ENCODE data around the gene TCF7L2. TPM values are rescaled to one million over a fixed set of nuclear protein-coding genes. Genes with fewer than 3 reads are reported as not detected.

TCF7L2 gene
- total RNA-seq, 1 donor from 2014 or later = 44.4 TPM

- Histone ChIP-seq H3K36me3 (no peaks in the 10 kb centered on the region), H3K9me3 (no peaks in the 10 kb centered on the region), H3K4me3 (no peak overlapping the region), H3K27ac (no peak overlapping the region), H3K4me1 (peaks cover 6% of the 10 kb centered on the region), H3K27me3 (no peaks in the 10 kb centered on the region)
- DNase-seq (ENCODE audit: extremely low spot score in 2 of 2) = no peak
- intact Hi-C loops (cut with DNase I) = loop anchor here (10.0 kb wide), 2 partner anchors 168 to 262 kb away; partner anchors contain the start of gene TCF7L2
- TF ChIP-seq CTCF (IDR thresholded peaks at IDR 0.05) = no peak
- no peak for TF ChIP-seq POLR2AphosphoS5 (IDR thresholded peaks at IDR 0.05; ENCODE audit: insufficient read depth in 1 of 2, low read depth in 1 of 2)
- no peak for TF ChIP-seq POLR2A (IDR thresholded peaks at IDR 0.05)
Measured at GRCh38 chr10:113122947-113123346, 172.9 kb downstream of the TCF7L2 start.

- TF ChIP-seq CTCF (IDR thresholded peaks at IDR 0.05) = no peak
- no peak for TF ChIP-seq POLR2AphosphoS5 (IDR thresholded peaks at IDR 0.05; ENCODE audit: insufficient read depth in 1 of 2, low read depth in 1 of 2)
- no peak for TF ChIP-seq POLR2A (IDR thresholded peaks at IDR 0.05)
- Histone ChIP-seq H3K36me3 (no peaks in the 10 kb centered on the region), H3K27ac (no peak overlapping the region), H3K9me3 (no peaks in the 10 kb centered on the region), H3K4me1 (peaks cover 6% of the 10 kb centered on the region), H3K4me3 (no peak overlapping the region), H3K27me3 (no peaks in the 10 kb centered on the region)
- DNase-seq (ENCODE audit: extremely low spot score in 2 of 2) = no peak
- intact Hi-C loops (cut with DNase I) = loop anchor here (10.0 kb wide), 2 partner anchors 170 to 260 kb away; partner anchors contain the start of gene TCF7L2
Measured at GRCh38 chr10:113124724-113125123, 174.7 kb downstream of the TCF7L2 start.

GRCh38 chr10:113125612-113126011 is 175.6 kb downstream of the TCF7L2 start:
- intact Hi-C loops (cut with DNase I) = loop anchor here (10.0 kb wide), 2 partner anchors 171 to 259 kb away; partner anchors contain the start of gene TCF7L2
- Histone ChIP-seq H3K4me1 (peaks cover 6% of the 10 kb centered on the region), H3K9me3 (no peaks in the 10 kb centered on the region), H3K27ac (no peak overlapping the region), H3K27me3 (no peaks in the 10 kb centered on the region), H3K4me3 (no peak overlapping the region), H3K36me3 (no peaks in the 10 kb centered on the region)
- TF ChIP-seq POLR2A (IDR thresholded peaks at IDR 0.05) (no peak), CTCF (IDR thresholded peaks at IDR 0.05) (no peak)
- no peak for DNase-seq (ENCODE audit: extremely low spot score in 2 of 2)

GRCh38 chr10:113126229-113127201 is 176.5 kb downstream of the TCF7L2 start:
- DNase-seq (ENCODE audit: extremely low spot score in 2 of 2) = no peak
- Histone ChIP-seq H3K4me1 (peaks cover 9% of the 10 kb centered on the region), H3K27me3 (no peaks in the 10 kb centered on the region), H3K36me3 (no peaks in the 10 kb centered on the region), H3K9me3 (no peaks in the 10 kb centered on the region), H3K27ac (no peak overlapping the region), H3K4me3 (peak overlapping the region; percentile 32 to 58)
- no peak for TF ChIP-seq POLR2AphosphoS5 (IDR thresholded peaks at IDR 0.05; ENCODE audit: insufficient read depth in 1 of 2, low read depth in 1 of 2)
- peak; percentile 33 to 75 (median 49) for TF ChIP-seq CTCF (IDR thresholded peaks at IDR 0.05)
- intact Hi-C loops (cut with DNase I) = loop anchor here (10.0 kb wide), 2 partner anchors 172 to 258 kb away; partner anchors contain the start of gene TCF7L2
